Upper lobe of left lung (tissue), 4 donors: ENCODE results near the gene AKT2.

Experiments used
- POLR2A ChIP-seq, 4 donors: fragments of 450-650 bp; IDR thresholded peaks; one replicate each; pipeline ENCODE4 v1.5.1; 2016 to 2017; ENCODE audit warnings: antibody characterized with exemption in 4 of 4, mild to moderate bottlenecking in 2 of 4
- POLR2AphosphoS5 ChIP-seq, 2 donors: sonication (generic); formaldehyde crosslinking; IDR thresholded peaks; one replicate each; pipeline ENCODE4 v1.5.1; 2017; ENCODE audit warnings: antibody characterized with exemption in 2 of 2
- TF ChIP-seq, protein P1 (sequence below), 6 experiments: fragments of 450-650 bp in 4 of 6; fragments of 200-600 bp in 2 of 6; sonication (generic) in 2 of 6; IDR thresholded peaks; one replicate each; pipeline ENCODE4 v1.5.1; 2016 to 2019; ENCODE audit warnings: antibody characterized with exemption in 6 of 6

DNA sequence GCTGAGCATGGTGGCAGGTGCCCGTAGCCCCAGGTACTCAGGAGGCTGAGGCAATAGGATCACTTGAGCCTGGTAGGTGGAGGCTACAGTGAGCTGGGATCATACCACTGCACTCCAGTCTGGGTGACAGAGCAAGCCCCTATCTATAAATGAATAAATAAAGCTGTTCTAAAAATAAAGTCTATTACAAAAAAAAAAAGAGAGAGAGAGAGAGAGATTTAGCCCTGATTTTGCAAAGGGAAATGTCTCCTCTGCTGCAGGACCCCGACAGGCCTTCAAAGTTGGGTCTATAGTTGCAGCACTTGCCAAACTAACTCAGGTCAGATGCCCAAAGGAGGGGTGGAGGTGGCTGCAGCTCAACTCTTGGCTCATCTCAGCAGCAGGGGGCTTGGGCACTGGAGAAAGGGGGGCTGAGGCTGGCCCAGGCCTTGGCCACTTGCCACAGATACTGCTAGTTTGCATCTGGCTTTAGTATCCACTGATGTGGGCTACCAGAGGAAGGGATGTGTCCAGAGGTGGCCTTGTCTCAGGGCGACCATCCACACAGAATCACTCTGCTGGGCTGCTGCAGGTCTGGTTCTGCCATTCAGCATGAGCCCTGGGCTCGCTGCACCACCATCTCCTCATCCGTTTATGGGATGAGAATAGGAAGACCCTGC is 30.8 kb upstream of the AKT2 start:
- TF ChIP-seq, protein P1, sequence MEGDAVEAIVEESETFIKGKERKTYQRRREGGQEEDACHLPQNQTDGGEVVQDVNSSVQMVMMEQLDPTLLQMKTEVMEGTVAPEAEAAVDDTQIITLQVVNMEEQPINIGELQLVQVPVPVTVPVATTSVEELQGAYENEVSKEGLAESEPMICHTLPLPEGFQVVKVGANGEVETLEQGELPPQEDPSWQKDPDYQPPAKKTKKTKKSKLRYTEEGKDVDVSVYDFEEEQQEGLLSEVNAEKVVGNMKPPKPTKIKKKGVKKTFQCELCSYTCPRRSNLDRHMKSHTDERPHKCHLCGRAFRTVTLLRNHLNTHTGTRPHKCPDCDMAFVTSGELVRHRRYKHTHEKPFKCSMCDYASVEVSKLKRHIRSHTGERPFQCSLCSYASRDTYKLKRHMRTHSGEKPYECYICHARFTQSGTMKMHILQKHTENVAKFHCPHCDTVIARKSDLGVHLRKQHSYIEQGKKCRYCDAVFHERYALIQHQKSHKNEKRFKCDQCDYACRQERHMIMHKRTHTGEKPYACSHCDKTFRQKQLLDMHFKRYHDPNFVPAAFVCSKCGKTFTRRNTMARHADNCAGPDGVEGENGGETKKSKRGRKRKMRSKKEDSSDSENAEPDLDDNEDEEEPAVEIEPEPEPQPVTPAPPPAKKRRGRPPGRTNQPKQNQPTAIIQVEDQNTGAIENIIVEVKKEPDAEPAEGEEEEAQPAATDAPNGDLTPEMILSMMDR (IDR thresholded peaks at IDR 0.05), result no peak
- no peak for TF ChIP-seq POLR2AphosphoS5 (IDR thresholded peaks at IDR 0.05)
- TF ChIP-seq POLR2A (IDR thresholded peaks at IDR 0.05), result no peak
